NCI-H2107 treated with DMSO at 0.1 percent for 48 hours (cell line): ENCODE measurements around the gene IDS.

Experiments used
- DNase-seq: peaks from one replicate; lab custom pipeline; 2025; ENCODE audit not compliant: unreplicated experiment; lab: John Stamatoyannopoulos, UW

IDS gene

GRCh38 chrX:149462849-149463248 lies 42.3 kb downstream of the IDS start:
- no peak for DNase-seq

DNA sequence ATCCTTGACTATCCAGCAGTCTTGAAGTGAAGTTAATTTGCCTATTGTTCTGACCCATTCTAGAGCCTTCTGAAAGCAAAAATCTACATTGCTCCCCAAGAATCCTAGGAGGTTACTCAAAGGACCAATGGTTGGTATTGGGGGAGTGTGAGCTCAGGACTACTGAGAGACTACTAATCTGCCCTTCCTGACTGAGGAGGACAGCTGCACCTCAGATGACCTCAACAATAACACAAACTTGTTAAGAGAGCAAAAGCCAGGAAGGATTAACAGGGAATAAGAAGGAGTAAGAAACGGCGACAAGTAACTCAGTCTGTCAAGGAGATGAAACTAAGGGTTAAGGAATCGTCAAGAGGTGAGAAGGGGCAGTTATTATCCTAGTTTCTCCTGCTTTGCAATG lies 43.4 kb downstream of the IDS start:
- no peak for DNase-seq

DNA sequence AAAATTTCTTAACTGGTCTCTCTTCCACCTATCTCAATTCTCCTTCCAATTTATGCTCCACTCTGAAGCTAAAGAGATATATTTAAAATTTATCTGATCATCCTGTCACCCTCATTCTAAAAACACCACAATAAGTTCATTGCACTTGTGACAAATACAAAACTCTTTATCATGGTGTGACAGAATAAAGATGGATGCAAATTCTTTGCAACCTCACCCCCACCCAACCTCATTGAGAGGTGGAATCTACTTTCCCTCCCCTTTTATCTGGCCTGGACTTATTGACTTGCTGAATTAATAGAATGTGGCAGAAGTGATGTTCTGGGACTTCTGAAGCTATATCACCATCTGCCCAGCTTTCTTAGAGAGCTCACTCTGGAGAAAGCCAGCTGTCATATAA lies 46.5 kb downstream of the IDS start:
- no peak for DNase-seq

- DNase-seq: no peak
Observed at GRCh38 chrX:149456476-149457245, 48.4 kb downstream of the IDS start.

DNA sequence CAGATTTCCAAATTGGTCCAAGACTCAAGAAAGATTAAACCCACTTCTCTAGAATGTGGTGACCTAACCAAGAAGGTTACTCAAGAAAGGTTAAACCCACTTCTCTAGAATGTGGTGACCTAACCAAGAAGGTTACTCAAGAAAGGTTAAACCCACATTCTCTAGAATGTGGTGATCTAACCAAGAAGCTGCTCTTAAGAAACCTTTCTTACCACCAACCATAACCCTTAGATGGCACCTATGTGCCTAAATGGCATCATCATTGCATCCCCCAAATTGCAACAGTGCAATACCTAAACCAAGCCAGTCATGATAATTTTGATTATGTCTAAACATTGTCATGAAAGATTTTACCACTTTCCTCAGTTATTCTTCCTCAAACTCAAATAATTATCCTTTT lies 49.2 kb downstream of the IDS start:
- DNase-seq: no peak

DNA sequence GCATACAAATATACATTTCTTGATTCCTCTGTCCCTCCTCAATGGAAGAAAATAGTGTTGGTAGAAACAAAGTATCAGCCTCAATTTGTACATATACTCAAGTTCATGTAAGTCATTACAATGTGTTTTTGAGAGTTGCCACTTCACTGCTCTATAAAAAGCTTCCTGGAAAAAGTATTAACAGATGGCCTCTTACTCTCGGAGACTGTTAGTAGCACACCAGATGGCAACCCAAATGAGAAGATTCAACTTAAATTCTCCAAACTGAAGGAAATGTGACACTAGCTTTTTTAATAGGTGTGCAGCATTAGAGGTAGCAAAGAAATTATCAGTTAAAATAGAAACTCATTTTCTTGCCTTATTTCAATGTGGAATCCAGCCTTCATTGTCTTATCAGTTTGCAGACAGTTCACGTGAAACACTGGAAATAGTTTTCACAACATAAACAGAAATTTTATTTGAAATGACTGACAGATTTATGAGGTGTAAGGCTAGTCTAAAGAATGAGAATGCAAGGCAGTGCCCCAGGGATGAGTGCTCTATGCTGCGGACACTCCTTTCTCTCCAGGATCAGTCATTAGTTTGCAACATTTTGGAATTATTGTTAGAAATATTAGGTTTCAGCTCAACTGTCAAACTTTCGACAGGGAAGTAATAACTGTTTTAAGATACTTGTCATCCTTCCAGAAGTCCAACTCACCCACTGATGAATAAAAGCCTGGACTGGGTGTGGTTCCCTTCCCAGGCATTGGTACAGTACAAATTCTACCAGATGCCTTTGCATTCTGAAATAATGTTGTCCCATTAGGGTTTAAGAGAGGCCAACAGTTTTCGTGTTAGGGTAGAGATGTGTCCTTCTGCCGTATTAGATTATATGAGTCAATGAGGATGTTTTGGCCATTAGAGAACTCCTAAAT lies 50.9 kb downstream of the IDS start:
- DNase-seq: no peak

DNA sequence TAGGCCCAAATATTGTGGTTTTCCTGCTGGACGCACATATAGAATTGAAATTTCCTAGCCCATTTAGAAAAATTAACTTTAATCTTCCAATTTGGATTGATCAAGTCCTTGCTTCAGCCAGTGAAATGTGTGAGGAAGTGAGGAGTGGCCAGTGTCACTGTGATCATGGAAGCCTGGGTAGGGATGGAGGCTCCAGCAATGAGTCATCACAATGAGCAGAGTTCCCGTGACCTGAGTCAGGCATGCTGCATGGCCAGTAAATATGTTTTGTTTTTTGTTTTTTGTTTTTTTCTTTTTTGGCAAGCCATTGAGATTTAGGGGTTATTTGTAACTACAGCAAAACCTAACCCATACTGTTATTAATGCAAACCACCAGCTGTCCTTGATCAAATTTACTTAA lies 52.1 kb downstream of the IDS start:
- DNase-seq: no peak

DNA sequence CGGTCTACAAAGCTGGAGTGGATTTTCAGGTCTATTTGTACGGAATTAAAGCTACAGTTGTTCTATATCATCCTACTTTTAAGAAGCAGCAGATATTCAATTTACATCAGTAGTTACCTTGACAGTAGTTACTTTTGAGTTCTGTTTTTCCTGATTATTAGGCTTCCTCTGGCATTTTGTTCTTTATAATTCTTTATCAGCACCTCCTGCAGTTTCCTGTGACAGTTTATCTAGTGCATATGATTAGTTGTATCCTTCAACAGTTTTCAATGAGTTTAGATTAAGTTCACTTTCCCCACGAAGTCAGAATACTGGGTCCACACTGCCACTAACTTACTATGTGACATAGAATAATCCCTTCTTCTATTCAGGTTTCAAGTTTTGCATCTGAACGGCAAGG lies 71.7 kb downstream of the IDS start:
- no peak for DNase-seq

DNA sequence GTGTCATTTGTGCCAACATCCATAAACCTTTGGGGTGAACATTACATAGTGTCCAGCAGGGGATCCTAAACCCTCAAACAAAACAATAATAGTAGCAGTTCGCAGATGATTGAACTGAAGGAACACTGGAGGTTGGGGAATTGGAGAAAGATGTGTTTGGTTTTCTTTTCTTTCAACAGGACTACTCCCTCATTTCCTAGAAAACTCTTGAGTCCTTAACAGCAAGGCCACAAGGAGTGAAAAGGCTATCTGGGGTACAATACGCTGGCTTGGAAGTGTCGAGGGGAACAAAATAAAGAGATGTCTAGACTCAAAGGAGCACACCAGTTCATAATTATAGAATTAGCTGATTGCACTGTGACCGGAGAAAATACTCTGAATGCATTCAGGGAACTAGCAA lies 72.1 kb downstream of the IDS start:
- no peak for DNase-seq
